ENCODE measurements around the gene PIGQ. TPM values are rescaled to one million over a fixed set of nuclear protein-coding genes. Genes with fewer than 3 reads are reported as not detected.

The PIGQ gene
- total and polyA plus RNA-seq, 12 donors = 13.7 to 43.7 (median 20.2) TPM

DNA sequence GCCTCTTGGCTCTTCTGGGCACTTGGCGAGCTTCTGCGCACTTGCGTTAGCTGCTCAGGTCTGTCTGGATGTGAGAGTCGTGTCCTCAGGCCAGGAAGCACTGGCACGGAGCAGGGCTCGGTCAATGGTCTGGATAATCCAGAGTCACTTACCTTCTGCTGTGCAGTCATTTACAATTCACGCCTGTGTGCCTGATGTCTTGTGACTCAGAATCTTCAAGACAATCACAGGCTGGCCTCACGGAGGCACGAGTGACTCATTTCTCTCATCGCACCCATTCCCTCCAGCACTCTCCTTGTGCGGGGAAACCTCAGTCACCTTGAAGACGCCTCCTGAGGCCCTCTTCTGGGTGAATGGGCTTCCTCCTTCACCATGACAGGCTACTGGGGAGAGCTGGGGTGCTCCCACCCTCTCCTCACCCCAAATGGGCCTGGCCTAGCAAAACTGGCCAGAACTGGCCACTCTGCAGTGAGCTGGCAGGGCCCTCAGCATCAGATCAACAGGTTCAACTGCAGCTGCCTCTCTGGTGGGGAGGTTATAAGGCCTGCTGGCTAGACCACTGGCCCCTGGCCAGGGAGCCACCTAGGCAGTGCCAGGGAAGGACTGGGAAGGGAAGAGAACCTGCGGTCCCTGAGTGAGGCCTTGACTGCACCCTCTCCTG is 44.1 kb upstream of the PIGQ start:
- peak overlapping the region in 8 of 10 donors; percentile 64 to 96 (median 78) for H3K4me3 ChIP-seq
- no peaks in the 10 kb centered on the region for H3K9me3 ChIP-seq
- intact Hi-C loops (cut with DNase I) = loop anchor here in 2 of 10 donors (5.0 kb wide), 2 partner anchors 42 to 98 kb away; partner anchors contain the start of genes NHLRC4 (in 1 of the 2), PIGQ (in 1 of the 2) and RAB11FIP3 (in 1 of the 2)
- WGBS, 2 donors = 77 to 80% methylated on average over 13 of the region's 13 CpGs
- TF ChIP-seq, protein P1, sequence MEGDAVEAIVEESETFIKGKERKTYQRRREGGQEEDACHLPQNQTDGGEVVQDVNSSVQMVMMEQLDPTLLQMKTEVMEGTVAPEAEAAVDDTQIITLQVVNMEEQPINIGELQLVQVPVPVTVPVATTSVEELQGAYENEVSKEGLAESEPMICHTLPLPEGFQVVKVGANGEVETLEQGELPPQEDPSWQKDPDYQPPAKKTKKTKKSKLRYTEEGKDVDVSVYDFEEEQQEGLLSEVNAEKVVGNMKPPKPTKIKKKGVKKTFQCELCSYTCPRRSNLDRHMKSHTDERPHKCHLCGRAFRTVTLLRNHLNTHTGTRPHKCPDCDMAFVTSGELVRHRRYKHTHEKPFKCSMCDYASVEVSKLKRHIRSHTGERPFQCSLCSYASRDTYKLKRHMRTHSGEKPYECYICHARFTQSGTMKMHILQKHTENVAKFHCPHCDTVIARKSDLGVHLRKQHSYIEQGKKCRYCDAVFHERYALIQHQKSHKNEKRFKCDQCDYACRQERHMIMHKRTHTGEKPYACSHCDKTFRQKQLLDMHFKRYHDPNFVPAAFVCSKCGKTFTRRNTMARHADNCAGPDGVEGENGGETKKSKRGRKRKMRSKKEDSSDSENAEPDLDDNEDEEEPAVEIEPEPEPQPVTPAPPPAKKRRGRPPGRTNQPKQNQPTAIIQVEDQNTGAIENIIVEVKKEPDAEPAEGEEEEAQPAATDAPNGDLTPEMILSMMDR (IDR thresholded peaks at IDR 0.05) = no peak
- H3K36me3 ChIP-seq = peaks cover 0 to 12% (median 0%) of the 10 kb centered on the region in 9 donors
- peak overlapping the region in 6 of 10 donors; percentile 44 to 100 (median 98) for H3K27ac ChIP-seq
- H3K27me3 ChIP-seq = no peaks in the 10 kb centered on the region
- DNase-seq (no peak), ATAC-seq (no peak)
- H3K4me1 ChIP-seq = peaks cover 17 to 49% (median 43%) of the 10 kb centered on the region in 9 donors

DNA sequence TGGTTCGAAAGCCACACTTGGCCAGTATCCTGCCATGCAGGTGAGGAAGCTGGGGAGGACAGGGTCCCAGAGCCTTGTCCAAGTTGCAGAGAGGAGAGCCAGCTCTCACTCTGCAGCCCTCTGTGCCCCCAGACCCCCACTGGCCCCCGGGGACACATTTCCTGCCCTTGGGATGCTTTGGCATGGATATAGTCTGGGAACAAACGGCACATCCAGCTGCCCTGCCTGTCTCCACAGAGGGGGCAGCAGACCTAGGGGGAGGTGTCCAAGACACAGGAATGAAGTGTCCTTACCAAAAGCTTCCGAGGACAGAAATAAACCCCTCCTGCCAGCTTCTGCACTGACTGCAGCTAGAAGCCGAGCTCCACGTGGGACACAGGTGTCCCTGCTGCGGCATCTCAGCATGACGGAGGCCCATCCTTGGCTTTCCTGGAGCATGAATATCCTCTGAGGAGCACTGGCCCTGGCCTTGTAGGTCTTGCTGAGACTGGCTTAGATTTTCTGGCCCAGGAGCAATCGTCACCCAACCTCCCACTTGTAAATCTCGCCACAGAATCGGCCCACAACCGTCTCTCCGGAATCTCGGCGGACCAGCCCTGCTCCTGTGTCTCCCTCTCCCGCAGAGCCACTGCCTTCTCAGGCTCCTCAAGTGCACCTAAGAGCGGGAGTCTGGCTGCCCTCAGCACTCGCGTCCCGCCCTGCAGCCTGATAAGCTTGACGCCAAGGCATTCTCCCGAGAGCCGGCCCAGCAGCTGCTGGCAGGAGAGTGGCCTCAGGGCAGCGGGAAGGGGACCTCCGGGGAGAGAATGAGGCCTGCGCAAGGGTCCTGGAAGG is 43.4 kb upstream of the PIGQ start:
- peak; percentile 54 to 65 for DNase-seq
- WGBS, 2 donors = 6 to 8% methylated on average over 26 of the region's 26 CpGs
- TF ChIP-seq, protein P1 (IDR thresholded peaks at IDR 0.05) = no peak
- Histone ChIP-seq H3K4me1 (peaks cover 17 to 53% (median 43%) of the 10 kb centered on the region in 9 donors), H3K4me3 (peak overlapping the region; percentile 64 to 96 (median 78)), H3K9me3 (no peaks in the 10 kb centered on the region), H3K36me3 (peaks cover 0 to 6% (median 0%) of the 10 kb centered on the region in 9 donors), H3K27me3 (no peaks in the 10 kb centered on the region), H3K27ac (peak overlapping the region; percentile 87 to 100 (median 99))
- intact Hi-C loops (cut with DNase I) = loop anchor here in 2 of 10 donors (5.0 kb wide), 2 partner anchors 41 to 99 kb away; partner anchors contain the start of genes NHLRC4 (in 1 of the 2), PIGQ (in 1 of the 2) and RAB11FIP3 (in 1 of the 2)
- ATAC-seq = peak; percentile 6 to 62 (median 28)

GRCh38 chr16:527015-527903 is 42.5 kb upstream of the PIGQ start, which contains the start of gene CAPN15:
Gene CAPN15, plus strand, starts transcription at chr16:527712. Its CDS starts 19,127 bp downstream, at chr16:546839.
- H3K27me3 ChIP-seq = no peaks in the 10 kb centered on the region
- H3K27ac ChIP-seq = peak within 1 kb of the TSS; percentile 87 to 100 (median 99)
- H3K4me3 ChIP-seq = peak within 1 kb of the TSS; percentile 64 to 96 (median 82)
- H3K4me1 ChIP-seq = peaks cover 17 to 61% (median 43%) of the 10 kb centered on the region in 9 donors
- H3K36me3 ChIP-seq = peaks cover 0 to 6% (median 0%) of the 10 kb centered on the region in 9 donors
- TF ChIP-seq, protein P1 (IDR thresholded peaks at IDR 0.05) = peak in 4 of 9 donors; percentile 18 to 33 (median 26)
- peak; percentile 84 to 89 for DNase-seq
- 0 to 1% methylated on average over 105 to 129 of the region's 129 CpGs for WGBS, 2 donors
- intact Hi-C loops (cut with DNase I) = loop anchor here in 2 of 10 donors (5.0 kb wide), 2 partner anchors 40 to 100 kb away; partner anchors contain the start of genes NHLRC4 (in 1 of the 2), PIGQ (in 1 of the 2) and RAB11FIP3 (in 1 of the 2)
- no peaks in the 10 kb centered on the region for H3K9me3 ChIP-seq
- ATAC-seq = peak; percentile 83 to 92 (median 88)
